Esophagus squamous epithelium (tissue), 5 donors: ENCODE results near the gene ZNF217. TPM values are rescaled to one million over a fixed set of nuclear protein-coding genes. Genes with fewer than 3 reads are reported as not detected.

Experiments used
- DNase-seq: peaks from one replicate; lab custom pipeline; 2025; lab: John Stamatoyannopoulos, UW
- H3K27ac ChIP-seq, 4 donors: fragments of 200-600 bp; sonication (generic); one replicate each; pipeline ENCODE4 v1.5.1; 2016 to 2019; ENCODE audit warnings: mild to moderate bottlenecking in 1 of 4
- H3K27me3 ChIP-seq, 4 donors: fragments of 200-600 bp; sonication (generic); 1 replicate in 3 of 4; 2 replicates in 1 of 4; pipeline versions ENCODE4 v1.5.1 to v1.6.0; 2017 to 2021; ENCODE audit warnings: antibody characterized with exemption in 1 of 4
- H3K36me3 ChIP-seq, 3 donors: fragments of 200-600 bp; sonication (generic); one replicate each; pipeline ENCODE4 v1.5.1; 2016 to 2019
- H3K4me1 ChIP-seq, 3 donors: fragments of 200-600 bp; sonication (generic); one replicate each; pipeline ENCODE4 v1.5.1; 2017 to 2019
- H3K4me3 ChIP-seq, 4 donors: fragments of 200-600 bp; sonication (generic); 1 replicate in 3 of 4; 2 replicates in 1 of 4; pipeline ENCODE4 v1.5.1; 2016 to 2019; ENCODE audit warnings: mild to moderate bottlenecking in 2 of 4, moderate library complexity in 1 of 4
- H3K9me3 ChIP-seq, 3 donors: fragments of 200-600 bp; sonication (generic); one replicate each; pipeline ENCODE4 v1.5.1; 2016 to 2019
- POLR2A ChIP-seq, 4 donors: fragments of 450-650 bp; IDR thresholded peaks; one replicate each; pipeline ENCODE4 v1.6.1; 2017; ENCODE audit warnings: antibody characterized with exemption in 4 of 4, mild to moderate bottlenecking in 4 of 4, moderate library complexity in 3 of 4
- WGBS, 2 donors: methylation state at CpG; one replicate each; pipeline ENCODE4 v1.1.5; 2018; 5-methylcytosine and 5-hydroxymethylcytosine counted together
- intact Hi-C: fragments of 100-400 bp; cut with DNase I; formaldehyde crosslinking; loops from one replicate; pipeline ENCODE4 v1.15.0; 2022
- total RNA-seq, 4 donors: library from RNA; depleted of rRNA; stranded (reverse); fragments of >200 nt; gene quantifications; one replicate each; pipeline ENCODE4 v1.1.0, GENCODE V29; 2016
- TF ChIP-seq, protein P1 (sequence below), 6 experiments: fragments of 450-650 bp in 4 of 6; fragments of 200-600 bp in 2 of 6; sonication (generic) in 2 of 6; IDR thresholded peaks; one replicate each; pipeline ENCODE4 v1.5.1; 2016 to 2019; ENCODE audit warnings: antibody characterized with exemption in 6 of 6, mild to moderate bottlenecking in 4 of 6, moderate library complexity in 4 of 6
- donor health status: DM: yes; HTN: yes; CAD: no.

The ZNF217 gene
- total RNA-seq, 4 donors from 2014 or later: 20.7 to 27.5 (median 22.2) TPM

DNA sequence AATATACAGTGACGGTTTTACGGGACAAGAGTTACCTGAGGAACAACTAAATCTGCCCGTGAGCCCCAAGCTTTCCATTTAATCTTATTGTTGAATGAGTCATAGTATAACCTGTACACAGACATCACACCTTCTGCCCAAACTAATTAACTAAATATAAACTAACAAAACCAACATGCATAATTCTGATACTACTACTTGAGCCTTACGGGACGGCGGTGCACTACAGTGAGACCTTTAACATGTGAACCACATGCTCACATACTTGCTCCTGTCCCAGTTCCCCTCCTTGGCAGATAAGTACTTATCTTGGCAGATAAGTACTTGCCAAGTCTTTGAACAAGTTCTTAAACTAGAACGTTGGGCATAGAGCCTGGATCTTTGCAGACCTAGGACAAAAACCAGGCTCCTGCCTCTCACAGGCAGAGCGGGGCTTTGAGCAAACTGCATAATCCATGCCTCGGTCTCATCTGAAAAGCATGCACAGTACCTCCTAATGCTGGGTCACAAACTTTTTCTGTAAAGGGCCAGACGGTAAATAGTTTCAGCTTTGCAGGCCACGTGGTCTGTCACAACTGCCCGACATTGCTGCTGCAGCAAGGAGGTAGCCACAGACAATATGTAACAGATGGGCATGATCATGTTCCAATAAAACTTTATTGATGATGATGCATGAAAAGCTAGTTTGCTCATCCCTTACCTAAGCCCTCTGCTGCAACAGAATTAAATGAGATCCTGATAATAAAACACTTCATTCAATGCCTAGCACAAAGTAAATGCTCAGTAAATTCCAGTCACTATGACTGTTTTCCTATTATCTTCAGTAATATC, 23.0 kb downstream of the ZNF217 start:
- peaks cover 14 to 100% (median 59%) of the 10 kb centered on the region in 3 donors for H3K36me3 ChIP-seq
- intact Hi-C loops: no loop called here
- H3K9me3 ChIP-seq: no peaks in the 10 kb centered on the region
- WGBS, 2 donors: 53 to 73% methylated on average over 12 of the region's 12 CpGs
- H3K4me3 ChIP-seq: no peak overlapping the region
- TF ChIP-seq, protein P1, sequence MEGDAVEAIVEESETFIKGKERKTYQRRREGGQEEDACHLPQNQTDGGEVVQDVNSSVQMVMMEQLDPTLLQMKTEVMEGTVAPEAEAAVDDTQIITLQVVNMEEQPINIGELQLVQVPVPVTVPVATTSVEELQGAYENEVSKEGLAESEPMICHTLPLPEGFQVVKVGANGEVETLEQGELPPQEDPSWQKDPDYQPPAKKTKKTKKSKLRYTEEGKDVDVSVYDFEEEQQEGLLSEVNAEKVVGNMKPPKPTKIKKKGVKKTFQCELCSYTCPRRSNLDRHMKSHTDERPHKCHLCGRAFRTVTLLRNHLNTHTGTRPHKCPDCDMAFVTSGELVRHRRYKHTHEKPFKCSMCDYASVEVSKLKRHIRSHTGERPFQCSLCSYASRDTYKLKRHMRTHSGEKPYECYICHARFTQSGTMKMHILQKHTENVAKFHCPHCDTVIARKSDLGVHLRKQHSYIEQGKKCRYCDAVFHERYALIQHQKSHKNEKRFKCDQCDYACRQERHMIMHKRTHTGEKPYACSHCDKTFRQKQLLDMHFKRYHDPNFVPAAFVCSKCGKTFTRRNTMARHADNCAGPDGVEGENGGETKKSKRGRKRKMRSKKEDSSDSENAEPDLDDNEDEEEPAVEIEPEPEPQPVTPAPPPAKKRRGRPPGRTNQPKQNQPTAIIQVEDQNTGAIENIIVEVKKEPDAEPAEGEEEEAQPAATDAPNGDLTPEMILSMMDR (IDR thresholded peaks at IDR 0.05): no peak
- no peak for TF ChIP-seq POLR2A (IDR thresholded peaks at IDR 0.05)
- H3K4me1 ChIP-seq: peaks cover 0 to 21% (median 6%) of the 10 kb centered on the region in 3 donors
- DNase-seq: no peak
- H3K27me3 ChIP-seq: no peaks in the 10 kb centered on the region
- H3K27ac ChIP-seq: no peak overlapping the region

DNA sequence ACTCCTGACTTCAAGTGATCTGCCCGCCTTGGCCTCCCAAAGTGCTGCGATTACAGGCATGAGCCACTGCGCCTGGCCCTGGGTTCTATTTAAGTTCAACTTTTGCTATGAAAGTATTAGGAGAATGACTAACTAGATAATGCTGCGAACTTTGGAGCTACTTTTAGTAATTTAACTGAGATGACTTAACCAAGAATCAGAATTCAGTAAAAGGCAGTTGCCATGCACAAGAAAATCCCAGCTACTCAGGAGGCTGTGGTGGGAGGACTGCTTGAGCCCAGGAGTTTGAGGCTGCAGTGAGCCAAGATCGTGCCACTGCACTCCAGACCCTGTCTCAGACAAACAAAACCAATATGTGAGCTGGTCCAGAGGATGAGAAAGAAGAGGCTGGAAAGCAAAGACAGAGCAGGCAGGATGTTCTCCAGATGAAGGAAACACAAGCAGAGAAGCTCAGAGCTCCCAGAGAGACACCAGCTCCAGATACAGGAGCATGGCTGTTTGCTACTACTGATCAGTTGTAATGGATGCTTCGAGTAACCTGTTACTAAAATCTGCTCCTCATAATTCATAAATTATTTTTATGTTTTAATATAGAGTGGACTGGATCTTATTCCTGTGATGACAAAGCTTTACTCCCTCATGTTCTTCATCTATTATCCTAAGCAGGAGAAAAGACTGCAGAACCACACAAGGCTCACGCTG, 23.9 kb downstream of the ZNF217 start:
- Histone ChIP-seq H3K9me3 (no peaks in the 10 kb centered on the region), H3K4me1 (peaks cover 0 to 12% (median 3%) of the 10 kb centered on the region in 3 donors), H3K36me3 (peaks cover 7 to 100% (median 51%) of the 10 kb centered on the region in 3 donors), H3K27me3 (no peaks in the 10 kb centered on the region), H3K4me3 (no peak overlapping the region), H3K27ac (no peak overlapping the region)
- no peak for DNase-seq
- WGBS, 2 donors: 90 to 97% methylated on average over 7 of the region's 7 CpGs
- no peak for TF ChIP-seq POLR2A (IDR thresholded peaks at IDR 0.05)
- TF ChIP-seq, protein P1 (IDR thresholded peaks at IDR 0.05): no peak
- intact Hi-C loops: no loop called here

DNA sequence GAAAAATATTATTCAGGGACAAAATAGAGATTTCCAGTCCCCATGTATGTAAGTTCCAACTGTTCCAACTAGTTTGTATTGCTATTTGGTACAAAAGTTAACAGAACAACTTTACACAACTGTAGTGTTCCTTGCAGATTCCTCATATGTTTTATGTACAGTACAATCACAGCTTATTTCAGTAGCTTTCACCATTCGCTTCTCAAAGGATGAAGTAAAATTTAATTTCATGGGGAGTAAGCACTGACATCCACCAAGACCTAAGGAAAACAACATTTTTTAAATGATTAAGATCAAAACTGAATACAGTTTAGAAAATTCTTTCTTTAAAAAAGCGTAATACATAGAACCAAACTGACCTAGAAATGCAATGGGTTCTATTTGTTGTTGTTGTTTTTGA, 24.6 kb downstream of the ZNF217 start:
- H3K9me3 ChIP-seq: no peaks in the 10 kb centered on the region
- H3K4me1 ChIP-seq: peaks cover 0 to 10% (median 3%) of the 10 kb centered on the region in 3 donors
- TF ChIP-seq, protein P1 (IDR thresholded peaks at IDR 0.05): no peak
- TF ChIP-seq POLR2A (IDR thresholded peaks at IDR 0.05): no peak
- H3K27ac ChIP-seq: no peak overlapping the region
- H3K4me3 ChIP-seq: no peak overlapping the region
- peaks cover 3 to 100% (median 45%) of the 10 kb centered on the region in 3 donors for H3K36me3 ChIP-seq
- H3K27me3 ChIP-seq: no peaks in the 10 kb centered on the region
- no peak for DNase-seq
- intact Hi-C loops: no loop called here
- WGBS, 2 donors: 87 to 93% methylated on average over 2 of the region's 2 CpGs

DNA sequence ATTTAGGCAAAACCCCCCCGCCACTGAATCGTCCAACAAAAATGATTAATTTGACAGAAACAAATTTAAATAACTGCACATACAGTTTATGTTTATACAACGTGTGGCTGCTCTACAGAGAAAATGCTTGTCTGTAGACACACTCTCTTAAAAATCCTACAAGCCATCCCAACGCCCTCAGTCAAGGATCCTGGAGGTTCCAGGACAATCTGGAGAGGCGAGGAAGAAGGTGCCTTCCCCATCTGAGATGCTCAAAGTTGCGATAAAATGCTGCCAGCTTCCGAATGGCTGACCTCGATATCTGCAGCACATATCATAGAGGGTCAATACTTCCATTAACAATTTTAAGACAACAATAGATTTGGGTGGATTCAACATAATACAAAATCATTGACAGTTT, 25.3 kb downstream of the ZNF217 start:
- no peak overlapping the region for H3K4me3 ChIP-seq
- intact Hi-C loops: no loop called here
- TF ChIP-seq, protein P1 (IDR thresholded peaks at IDR 0.05): no peak
- no peak for TF ChIP-seq POLR2A (IDR thresholded peaks at IDR 0.05)
- H3K9me3 ChIP-seq: no peaks in the 10 kb centered on the region
- 86 to 92% methylated on average over 8 of the region's 8 CpGs for WGBS, 2 donors
- no peak overlapping the region for H3K27ac ChIP-seq
- peaks cover 0 to 10% (median under 1%) of the 10 kb centered on the region in 3 donors for H3K4me1 ChIP-seq
- H3K27me3 ChIP-seq: no peaks in the 10 kb centered on the region
- H3K36me3 ChIP-seq: peaks cover 3 to 96% (median 39%) of the 10 kb centered on the region in 3 donors
- DNase-seq: no peak
